Cardiac fibroblast (primary cell): ENCODE data around the gene LIPI.

ENCODE experiments used
- DNase-seq, 2 donors: peaks; one replicate each; pipeline versions ENCODE4 v3.0.0 to v3.0.0-alpha.2; 2010; ENCODE audit warnings: low read depth in 2 of 2
- H3K4me3 ChIP-seq, 2 donors: replicated peaks in 1 of 2; 1 replicate in 1 of 2; 2 replicates in 1 of 2; pipeline ENCODE4 v1.5.1; 2011; ENCODE audit warnings: low read depth in 2 of 2, low read length in 2 of 2, mild to moderate bottlenecking in 2 of 2, moderate library complexity in 1 of 2
- CTCF ChIP-seq: IDR thresholded peaks from one replicate; pipeline ENCODE4 v1.5.1; 2011; ENCODE audit warnings: low read depth, mild to moderate bottlenecking, low read length, inconsistent platforms

LIPI gene

GRCh38 chr21:14086553-14086952, 124.2 kb downstream of the LIPI start:
- DNase-seq = no peak
- no peak overlapping the region for H3K4me3 ChIP-seq
- TF ChIP-seq CTCF = no peak

DNA sequence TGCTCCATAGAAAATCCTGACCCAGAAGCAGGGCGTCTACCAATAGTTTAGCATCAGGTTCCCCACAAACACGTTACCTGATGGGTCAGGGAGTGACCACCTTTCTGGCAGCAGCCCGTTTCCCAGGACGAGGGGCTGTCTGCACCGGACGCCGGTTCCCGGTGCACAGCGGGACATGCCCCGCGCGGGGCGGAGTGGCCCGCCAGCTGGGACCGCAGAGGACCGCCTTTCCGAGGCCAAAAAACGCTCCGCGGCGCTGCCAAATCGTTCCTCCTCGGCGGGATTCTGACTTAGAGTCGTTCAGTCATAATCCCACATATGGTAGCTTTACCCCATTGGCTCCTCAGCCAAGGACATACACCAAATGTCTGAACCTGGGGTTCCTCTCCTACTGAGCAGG, 126.1 kb downstream of the LIPI start:
- H3K4me3 ChIP-seq = no peak overlapping the region
- no peak for TF ChIP-seq CTCF
- no peak for DNase-seq

DNA sequence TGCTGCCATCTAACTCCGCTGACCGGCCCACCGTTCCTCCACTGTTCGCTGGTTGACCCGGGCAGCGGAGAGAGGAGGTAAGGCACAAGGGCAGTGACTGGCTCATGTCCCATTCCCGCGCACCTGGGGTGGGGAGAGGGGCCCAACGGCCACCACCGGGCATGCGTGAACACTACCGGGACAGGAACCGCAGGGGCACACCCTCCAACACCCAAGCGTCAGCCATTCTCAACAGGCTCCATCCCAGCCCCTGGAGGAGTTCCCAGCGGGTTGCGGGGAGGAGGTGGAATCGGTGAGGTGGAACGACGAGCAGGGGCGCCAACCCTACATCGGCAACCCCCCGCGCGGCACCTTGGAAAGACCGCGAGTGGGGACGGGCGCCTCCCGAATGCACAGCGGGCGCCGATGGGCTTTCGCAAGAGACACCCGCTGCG, 126.7 kb downstream of the LIPI start:
- no peak overlapping the region for H3K4me3 ChIP-seq
- DNase-seq = no peak
- no peak for TF ChIP-seq CTCF

- no peak for DNase-seq
- TF ChIP-seq CTCF = no peak
- no peak overlapping the region for H3K4me3 ChIP-seq
Observed at GRCh38 chr21:14080764-14081096, 130.0 kb downstream of the LIPI start.

- no peak overlapping the region for H3K4me3 ChIP-seq
- TF ChIP-seq CTCF = no peak
- no peak for DNase-seq
Observed at GRCh38 chr21:14080040-14080763, 130.6 kb downstream of the LIPI start.

DNA sequence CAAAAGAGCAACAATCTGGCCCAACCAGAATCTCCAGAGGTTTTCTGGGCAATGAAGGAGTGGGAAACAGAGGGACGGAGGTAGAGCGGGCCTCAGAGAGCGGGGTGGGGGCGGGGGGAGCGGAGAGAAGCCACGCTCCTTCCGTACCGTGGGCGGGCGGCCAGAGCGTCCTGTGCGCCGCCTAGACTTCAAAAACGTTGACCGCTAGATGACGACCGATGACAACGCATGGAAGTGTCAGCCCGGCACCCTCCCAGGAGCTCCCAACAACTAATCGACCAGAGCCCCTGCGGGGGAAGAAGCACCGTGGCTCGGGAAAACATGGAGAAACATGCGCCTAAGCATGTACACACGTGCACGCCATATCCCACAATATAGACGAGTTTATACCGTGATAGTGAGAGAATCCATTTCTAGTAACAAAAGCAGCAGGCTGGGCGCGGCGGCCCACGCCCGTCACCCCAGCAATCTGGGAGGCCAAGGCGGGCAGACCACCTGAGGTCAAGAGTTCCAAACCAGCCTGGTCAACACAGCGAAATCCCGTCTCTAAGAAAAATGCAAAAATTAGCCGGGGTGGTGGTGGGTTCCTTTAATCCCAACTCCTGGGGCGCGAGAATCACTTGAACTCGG, 131.9 kb downstream of the LIPI start:
- TF ChIP-seq CTCF = no peak
- H3K4me3 ChIP-seq = no peak overlapping the region
- no peak for DNase-seq
